Nephron progenitor cell (in vitro differentiated cells): ENCODE measurements around the gene ZNF512.
"Not testable (repeated sequence)": the region's sequence is repeated elsewhere in the genome, so short reads cannot be mapped to it uniquely, and the experiment has no call there.

ENCODE experiments used
- DNase-seq: peaks from one replicate; pipeline ENCODE4 v3.0.0; 2021
- H3K27ac Mint-ChIP-seq: 2 replicates; pipeline ENCODE4 v1.8.0; 2021; ENCODE audit warnings: mild to moderate bottlenecking, moderate library complexity, mixed read lengths
- H3K27me3 Mint-ChIP-seq: 2 replicates; pipeline ENCODE4 v1.8.0; 2021; ENCODE audit warnings: mild to moderate bottlenecking, low read depth, mixed read lengths; ENCODE audit not compliant: poor library complexity
- H3K36me3 Mint-ChIP-seq: 2 replicates; pipeline ENCODE4 v1.8.0; 2021; ENCODE audit warnings: low read depth, mixed read lengths
- H3K4me1 Mint-ChIP-seq: 2 replicates; pipeline ENCODE4 v1.8.0; 2021; ENCODE audit warnings: mixed read lengths
- H3K4me3 Mint-ChIP-seq: 2 replicates; pipeline ENCODE4 v1.8.0; 2021; ENCODE audit warnings: mild to moderate bottlenecking, moderate library complexity, mixed read lengths
- H3K9me3 Mint-ChIP-seq: 2 replicates; pipeline ENCODE4 v1.8.0; 2021; ENCODE audit warnings: mild to moderate bottlenecking, moderate library complexity, mixed read lengths
- CTCF ChIP-seq: fragments of 200-600 bp; sonication (generic); IDR thresholded peaks from 2 replicates; pipeline ENCODE4 v1.5.0; 2021; ENCODE audit warnings: antibody characterized with exemption

The ZNF512 gene

GRCh38 chr2:27549303-27549702 is 33.5 kb upstream of the ZNF512 start:
- no peak overlapping the region for H3K27ac Mint-ChIP-seq
- H3K36me3 Mint-ChIP-seq: peaks cover 4% of the 10 kb centered on the region

GRCh38 chr2:27551514-27551913 is 31.3 kb upstream of the ZNF512 start:
- Mint-ChIP-seq H3K27ac (no peak overlapping the region), H3K4me1 (no peaks in the 10 kb centered on the region), H3K9me3 (peaks cover 10% of the 10 kb centered on the region), H3K36me3 (peaks cover 4% of the 10 kb centered on the region), H3K4me3 (no peak overlapping the region), H3K27me3 (peaks cover 51% of the 10 kb centered on the region)
- TF ChIP-seq CTCF: no peak
- no peak for DNase-seq

More at GRCh38 chr2:27549303-27549702, 33.5 kb upstream of the ZNF512 start:
- no peak for DNase-seq
- Mint-ChIP-seq H3K4me3 (no peak overlapping the region), H3K9me3 (peaks cover 23% of the 10 kb centered on the region), H3K4me1 (no peaks in the 10 kb centered on the region), H3K27me3 (peaks cover 39% of the 10 kb centered on the region)
- no peak for TF ChIP-seq CTCF

- Mint-ChIP-seq H3K27ac (no peak overlapping the region), H3K27me3 (peaks cover 52% of the 10 kb centered on the region), H3K9me3 (no peaks in the 10 kb centered on the region), H3K36me3 (no peaks in the 10 kb centered on the region), H3K4me3 (no peak overlapping the region), H3K4me1 (no peaks in the 10 kb centered on the region)
- no peak for DNase-seq
- no peak for TF ChIP-seq CTCF
These were observed 29.9 kb upstream of the ZNF512 start for GRCh38 chr2:27552941-27553340.

- H3K27ac Mint-ChIP-seq, DNase-seq, H3K4me1 Mint-ChIP-seq, H3K36me3 Mint-ChIP-seq, H3K9me3 Mint-ChIP-seq, H3K4me3 Mint-ChIP-seq: not testable (repeated sequence)
- H3K27me3 Mint-ChIP-seq: peaks cover 55% of the 10 kb centered on the region
These were observed 28.4 kb upstream of the ZNF512 start for GRCh38 chr2:27554451-27554850.

- Mint-ChIP-seq H3K9me3 (peaks cover 10% of the 10 kb centered on the region), H3K4me3 (no peak overlapping the region), H3K36me3 (no peaks in the 10 kb centered on the region), H3K27me3 (peaks cover 38% of the 10 kb centered on the region), H3K4me1 (no peaks in the 10 kb centered on the region), H3K27ac (no peak overlapping the region)
- no peak for TF ChIP-seq CTCF
- DNase-seq: no peak
These were observed 23.6 kb upstream of the ZNF512 start for GRCh38 chr2:27559228-27559627.

GRCh38 chr2:27561060-27561459 is 21.8 kb upstream of the ZNF512 start:
- Mint-ChIP-seq H3K4me3 (no peak overlapping the region), H3K4me1 (no peaks in the 10 kb centered on the region), H3K27me3 (peaks cover 34% of the 10 kb centered on the region), H3K9me3 (peaks cover 10% of the 10 kb centered on the region), H3K36me3 (no peaks in the 10 kb centered on the region), H3K27ac (no peak overlapping the region)
- no peak for DNase-seq
- no peak for TF ChIP-seq CTCF
